A549 (cell line): ENCODE data around the gene CBARP. TPM values are rescaled to one million over a fixed set of nuclear protein-coding genes. Genes with fewer than 3 reads are reported as not detected.

Experiments used
- ATAC-seq, 2 experiments: fragments of 200-7000 bp in 1 of 2; fragments of >200 bp in 1 of 2; cut with Nextera tagmentation in 1 of 2; cut with Tn5 transposase in 1 of 2; 3 replicates each; pipeline versions ENCODE4 v1.8.0 to v1.9.1; 2018 to 2020; ENCODE audit warnings: mild to moderate bottlenecking in 1 of 2, moderate library complexity in 1 of 2
- CTCF ChIA-PET: fragments of 300-600 bp; sonication (Branson Sonifier 250); formaldehyde crosslinking; extraction: SDS; loops from one replicate; lab custom pipeline; 2021; ENCODE audit warnings: antibody characterized with exemption, inconsistent platforms; lab: Yijun Ruan, JAX
- POLR2A ChIA-PET: fragments of 350-600 bp; formaldehyde crosslinking; extraction: SDS; loops from one replicate; lab custom pipeline; 2021; ENCODE audit warnings: antibody characterized with exemption, inconsistent platforms; lab: Yijun Ruan, JAX
- DNase-seq, 2 experiments: peaks; one replicate each; pipeline versions ENCODE4 v3.0.0 to v3.0.0-alpha.2; 2011 to 2016; ENCODE audit warnings: low read depth in 1 of 2, low spot score in 1 of 2
- FAIRE-seq: peaks from 2 replicates; lab custom pipeline; 2011; peaks lifted over from hg19 to GRCh38; lab: Jason Lieb, UNC
- H3K27ac ChIP-seq, 2 experiments: fragments of >200 bp; sonication (Bioruptor Twin); formaldehyde crosslinking; 3 replicates each; pipeline ENCODE4 v1.5.1; 2016 to 2017
- H3K4me1 ChIP-seq: fragments of >200 bp; sonication (Bioruptor Twin); formaldehyde crosslinking; 3 replicates; pipeline ENCODE4 v1.6.1; 2016
- H3K4me2 ChIP-seq: fragments of >200 bp; sonication (Bioruptor Twin); formaldehyde crosslinking; 3 replicates; pipeline ENCODE4 v1.6.1; 2016
- H3K4me3 ChIP-seq: fragments of >200 bp; sonication (Bioruptor Twin); formaldehyde crosslinking; 3 replicates; pipeline ENCODE4 v1.5.1; 2016
- H3K9me3 ChIP-seq: fragments of >200 bp; sonication (Bioruptor Twin); formaldehyde crosslinking; 3 replicates; pipeline ENCODE4 v1.6.1; 2016
- CBX2 ChIP-seq: fragments of 200-600 bp; sonication (generic); IDR thresholded peaks from 2 replicates; pipeline ENCODE4 v1.6.1; 2016; ENCODE audit warnings: low read depth, mild to moderate bottlenecking, borderline replicate concordance
- CBX8 ChIP-seq: fragments of 200-600 bp; sonication (generic); IDR thresholded peaks from 2 replicates; pipeline ENCODE4 v1.6.1; 2016
- CEBPB ChIP-seq, 2 experiments: fragments of >200 bp in 1 of 2; sonication (Bioruptor Twin) in 1 of 2; formaldehyde crosslinking in 1 of 2; IDR thresholded peaks; 2 replicates each; pipeline ENCODE4 v1.6.1; 2012 to 2016
- CHD2 ChIP-seq: fragments of 150-350 bp; IDR thresholded peaks from 2 replicates; pipeline ENCODE4 v1.6.1; 2014; ENCODE audit warnings: low read length; ENCODE audit not compliant: partially characterized antibody
- EHF ChIP-seq: fragments of 250-450 bp; sonication (Bioruptor Pico); IDR thresholded peaks from 2 replicates; pipeline ENCODE4 v1.5.0; 2020; ENCODE audit warnings: mild to moderate bottlenecking
- ELK1 ChIP-seq: fragments of 150-350 bp; IDR thresholded peaks from 2 replicates; pipeline ENCODE4 v1.6.1; 2014; ENCODE audit warnings: low read depth, mild to moderate bottlenecking, low read length
- ESRRA ChIP-seq: fragments of 150-350 bp; IDR thresholded peaks from 2 replicates; pipeline ENCODE4 v1.6.1; 2014; ENCODE audit warnings: mild to moderate bottlenecking, low read length, borderline replicate concordance
- FOXS1 ChIP-seq: fragments of 250-450 bp; sonication (Bioruptor Pico); IDR thresholded peaks from 2 replicates; pipeline ENCODE4 v1.5.0; 2020; ENCODE audit warnings: mild to moderate bottlenecking, moderate library complexity
- GATA3 ChIP-seq: IDR thresholded peaks from 2 replicates; pipeline ENCODE4 v1.6.1; 2012; ENCODE audit warnings: borderline replicate concordance
- JUN ChIP-seq, 2 experiments: fragments of >200 bp; sonication (Bioruptor Twin); formaldehyde crosslinking; IDR thresholded peaks; 2 replicates in 1 of 2; 3 replicates in 1 of 2; pipeline ENCODE4 v1.6.1; 2016 to 2017
- JUNB ChIP-seq: fragments of >200 bp; sonication (Bioruptor Twin); formaldehyde crosslinking; IDR thresholded peaks from 2 replicates; pipeline ENCODE4 v1.6.1; 2016
- KDM1A ChIP-seq: fragments of 200-600 bp; sonication (generic); IDR thresholded peaks from 2 replicates; pipeline ENCODE4 v1.6.1; 2016; ENCODE audit warnings: low read depth, mild to moderate bottlenecking
- KDM5A ChIP-seq: fragments of 200-600 bp; sonication (generic); IDR thresholded peaks from 2 replicates; pipeline ENCODE4 v1.6.1; 2016; ENCODE audit warnings: antibody characterized with exemption, mild to moderate bottlenecking
- MAFK ChIP-seq: fragments of 450-650 bp; IDR thresholded peaks from 2 replicates; pipeline ENCODE4 v1.6.1; 2014; ENCODE audit not compliant: partially characterized antibody
- MAX ChIP-seq: IDR thresholded peaks from 2 replicates; pipeline ENCODE4 v1.6.1; 2012
- NPAS2 ChIP-seq: fragments of 250-450 bp; sonication (Bioruptor Pico); IDR thresholded peaks from 2 replicates; pipeline ENCODE4 v1.8.0; 2022; ENCODE audit warnings: mild to moderate bottlenecking, moderate library complexity, borderline replicate concordance
- PBX3 ChIP-seq: IDR thresholded peaks from 2 replicates; pipeline ENCODE4 v1.6.1; 2012
- POLR2A ChIP-seq: IDR thresholded peaks from 2 replicates; pipeline ENCODE4 v1.6.1; 2012; ENCODE audit warnings: mild to moderate bottlenecking, low read length
- RAD21 ChIP-seq, 2 experiments: fragments of >200 bp in 1 of 2; sonication (Bioruptor Twin) in 1 of 2; formaldehyde crosslinking in 1 of 2; IDR thresholded peaks in 1 of 2; conservative IDR thresholded peaks in 1 of 2; 2 replicates in 1 of 2; 3 replicates in 1 of 2; pipeline ENCODE4 v1.6.1; 2012 to 2018; ENCODE audit warnings: inconsistent platforms in 1 of 2
- RARB ChIP-seq: fragments of 250-450 bp; sonication (Bioruptor Pico); IDR thresholded peaks from 2 replicates; pipeline ENCODE4 v1.8.0; 2021; ENCODE audit warnings: mild to moderate bottlenecking, moderate library complexity
- REST ChIP-seq: fragments of 200-600 bp; sonication (generic); IDR thresholded peaks from 2 replicates; pipeline ENCODE4 v1.6.1; 2016; ENCODE audit warnings: antibody characterized with exemption, mild to moderate bottlenecking, moderate library complexity
- RFX5 ChIP-seq: fragments of 450-650 bp; IDR thresholded peaks from 2 replicates; pipeline ENCODE4 v1.7.1; 2014; ENCODE audit warnings: antibody characterized with exemption, mild to moderate bottlenecking, moderate library complexity
- SMC3 ChIP-seq: fragments of >200 bp; sonication (Bioruptor Twin); formaldehyde crosslinking; IDR thresholded peaks from 3 replicates; pipeline ENCODE4 v1.6.1; 2018; ENCODE audit warnings: inconsistent platforms
- TFCP2L1 ChIP-seq: fragments of 250-450 bp; sonication (Bioruptor Pico); IDR thresholded peaks from 2 replicates; pipeline ENCODE4 v1.5.0; 2021; ENCODE audit warnings: mild to moderate bottlenecking
- TP53 ChIP-seq: fragments of 250-450 bp; sonication (Bioruptor Pico); IDR thresholded peaks from 2 replicates; pipeline ENCODE4 v1.5.0; 2021; ENCODE audit warnings: mild to moderate bottlenecking, moderate library complexity
- WGBS: methylation state at CpG from one replicate; pipeline ENCODE4 v1.1.6; 2017; ENCODE audit errors: missing lambda C conversion rate; 5-methylcytosine and 5-hydroxymethylcytosine counted together
- polyA plus RNA-seq, 4 experiments: library from polyadenylated mRNA; depleted of rRNA in 3 of 4; stranded (reverse); fragments of >200 nt; fragmentation: RNase III in 1 of 4; extraction: RNeasy Plus Mini Kit Qiagen cat#74134 plus additional on column Dnase treatment in 1 of 4; gene quantifications; 2 replicates in 3 of 4; 3 replicates in 1 of 4; pipeline ENCODE4 v1.2.3, GENCODE V29; 2011 to 2017

The CBARP gene
- polyA plus RNA-seq, 2 of the 4 experiments (the other 2 are of a cell fraction) = 0.19 to 2.0 TPM

GRCh38 chr19:1225440-1226226 is 12.2 kb downstream of the CBARP start:
- H3K4me3 ChIP-seq = no peak overlapping the region
- 94% methylated on average over 10 of the region's 29 CpGs for WGBS
- POLR2A ChIA-PET = no interaction called here

GRCh38 chr19:1224847-1225246 is 13.0 kb downstream of the CBARP start:
- H3K27ac ChIP-seq = no peak overlapping the region
- no peak for ATAC-seq
- H3K4me3 ChIP-seq = no peak overlapping the region
- no peak for FAIRE-seq
- CTCF ChIA-PET = interaction anchor here (0.7 to 2.2 kb wide), 7 partner anchors 11 to 167 kb away, joined by 3 to 13 read pairs (median 5); no protein-coding TSS in a partner anchor
- no peak for DNase-seq
- peaks cover 14% of the 10 kb centered on the region; the same call in 1 of the 3 replicates for H3K4me1 ChIP-seq
- H3K9me3 ChIP-seq = no peaks in the 10 kb centered on the region
- 98% methylated on average over 14 of the region's 16 CpGs for WGBS
- no peak for TF ChIP-seq ELK1
- TF ChIP-seq POLR2A = no peak
- TF ChIP-seq RARB (CRISPR knock-in tag) = no peak
- no peak for TF ChIP-seq TFCP2L1 (CRISPR knock-in tag)
- no peak for TF ChIP-seq RFX5
- no peak for TF ChIP-seq FOXS1
- TF ChIP-seq GATA3 = no peak
- TF ChIP-seq CBX8 = no peak
- no peak for TF ChIP-seq JUNB
- no peak for TF ChIP-seq NPAS2 (CRISPR knock-in tag)
- TF ChIP-seq ESRRA = no peak
- TF ChIP-seq MAX = no peak
- TF ChIP-seq RAD21 (conservative IDR thresholded peaks at IDR 0.05 in 1 of 2, IDR thresholded peaks at IDR 0.05 in 1 of 2) = no peak
- no peak for TF ChIP-seq EHF (CRISPR knock-in tag)
- no peak for TF ChIP-seq KDM1A
- TF ChIP-seq MAFK = no peak
- no peak for TF ChIP-seq TP53 (CRISPR knock-in tag)
- no peak for TF ChIP-seq JUN (IDR thresholded peaks at IDR 0.05)
- no peak overlapping the region for H3K4me2 ChIP-seq
- POLR2A ChIA-PET = no interaction called here

More at GRCh38 chr19:1225440-1226226, 12.2 kb downstream of the CBARP start:
- DNase-seq = no peak
- Histone ChIP-seq H3K4me1 (peaks cover 14% of the 10 kb centered on the region; the same call in 1 of the 3 replicates), H3K27ac (peak overlapping the region in 1 of 2 experiments; percentile 10; a peak in 1 of 6 replicates), H3K9me3 (no peaks in the 10 kb centered on the region), H3K4me2 (no peak overlapping the region)
- ATAC-seq = no peak
- TF ChIP-seq CEBPB (IDR thresholded peaks at IDR 0.05) = no peak
- TF ChIP-seq MAFK = peak; percentile 41
- CTCF ChIA-PET = interaction anchor here (0.9 to 2.2 kb wide), 7 partner anchors 11 to 168 kb away, joined by 3 to 13 read pairs (median 5); partner anchors contain the start of gene ATP5F1D
- no peak for FAIRE-seq

- ATAC-seq (no peak), DNase-seq (no peak), FAIRE-seq (no peak)
- CTCF ChIA-PET = interaction anchor here (0.6 to 5.3 kb wide), 8 partner anchors 12 to 288 kb away, joined by 3 to 38 read pairs (median 10); partner anchors contain the start of gene CBARP
- H3K4me1 ChIP-seq = peaks cover 14% of the 10 kb centered on the region; the same call in 1 of the 3 replicates
- H3K27ac ChIP-seq = no peak overlapping the region
- TF ChIP-seq SMC3 = no peak
- TF ChIP-seq CBX2 = no peak
- no peak for TF ChIP-seq CHD2
- no peak for TF ChIP-seq RFX5
- TF ChIP-seq KDM5A = no peak
- no peak for TF ChIP-seq EHF (CRISPR knock-in tag)
- TF ChIP-seq PBX3 = no peak
- no peak for TF ChIP-seq REST
- no peaks in the 10 kb centered on the region for H3K9me3 ChIP-seq
- no peak overlapping the region for H3K4me2 ChIP-seq
- POLR2A ChIA-PET = no interaction called here
- WGBS = 72% methylated on average over 2 of the region's 16 CpGs
- no peak overlapping the region for H3K4me3 ChIP-seq
Measured at GRCh38 chr19:1224047-1224825, 13.6 kb downstream of the CBARP start.
